Right atrium auricular region (tissue), 2 donors: ENCODE measurements around the gene PCSK6. TPM values are rescaled to one million over a fixed set of nuclear protein-coding genes. Genes with fewer than 3 reads are reported as not detected.

ENCODE experiments used
- DNase-seq: peaks from one replicate; pipeline ENCODE4 v3.0.0-alpha.2; 2019; ENCODE audit warnings: low spot score
- H3K27ac ChIP-seq, 2 donors: fragments of 200-600 bp; sonication (generic); 1 replicate in 1 of 2; 2 replicates in 1 of 2; pipeline ENCODE4 v1.5.1; 2016 to 2019
- H3K27me3 ChIP-seq, 2 donors: fragments of 200-600 bp; sonication (generic); one replicate each; pipeline versions ENCODE4 v1.5.1 to v1.6.0; 2017 to 2019
- H3K36me3 ChIP-seq: fragments of 200-600 bp; sonication (generic); one replicate; pipeline ENCODE4 v1.5.1; 2016
- H3K4me1 ChIP-seq, 2 donors: fragments of 200-600 bp; sonication (generic); one replicate each; pipeline versions ENCODE4 v1.5.1 to v1.6.0; 2017 to 2019
- H3K4me3 ChIP-seq, 2 donors: fragments of 200-600 bp; sonication (generic); 1 replicate in 1 of 2; 2 replicates in 1 of 2; pipeline ENCODE4 v1.5.1; 2017 to 2019; ENCODE audit warnings: mild to moderate bottlenecking in 1 of 2, moderate library complexity in 1 of 2
- H3K9me3 ChIP-seq, 2 donors: fragments of 200-600 bp; sonication (generic); one replicate each; pipeline ENCODE4 v1.5.1; 2019
- total RNA-seq, 2 donors: library from RNA; depleted of rRNA; stranded (reverse); fragments of >200 nt; gene quantifications; one replicate each; pipeline ENCODE4 v1.1.0, GENCODE V29; 2016
- TF ChIP-seq, protein P1 (sequence below), 2 donors: fragments of 200-600 bp; sonication (generic); IDR thresholded peaks; one replicate each; pipeline ENCODE4 v1.5.1; 2019; ENCODE audit warnings: antibody characterized with exemption in 2 of 2

The PCSK6 gene
- total RNA-seq, 2 donors from 2014 or later = 14.4 to 19.9 TPM

DNA sequence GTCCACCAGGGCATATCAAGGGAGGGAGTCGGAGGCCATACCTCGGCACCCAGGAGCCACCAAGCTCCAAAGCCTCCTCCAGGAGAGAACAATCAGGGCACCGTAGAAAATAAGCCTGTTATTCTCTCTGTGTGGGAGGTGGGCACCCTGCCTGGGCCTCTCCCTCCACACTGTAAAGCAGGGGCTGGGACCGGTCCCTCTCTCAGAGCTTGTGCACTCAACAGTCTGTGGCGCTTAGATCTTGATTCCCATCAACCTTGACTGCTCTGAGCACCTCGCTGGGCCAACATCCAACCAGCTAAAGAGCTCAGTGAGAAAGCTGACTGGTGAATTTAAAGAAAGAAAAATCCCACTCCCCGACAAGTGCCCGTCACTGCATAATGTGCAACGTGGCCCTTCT lies 53.0 kb downstream of the PCSK6 start:
- Histone ChIP-seq H3K4me1 (peaks cover 0 to 16% of the 10 kb centered on the region in 2 donors), H3K36me3 (no peaks in the 10 kb centered on the region), H3K27ac (no peak overlapping the region), H3K27me3 (no peaks in the 10 kb centered on the region), H3K4me3 (no peak overlapping the region), H3K9me3 (no peaks in the 10 kb centered on the region)
- TF ChIP-seq, protein P1, sequence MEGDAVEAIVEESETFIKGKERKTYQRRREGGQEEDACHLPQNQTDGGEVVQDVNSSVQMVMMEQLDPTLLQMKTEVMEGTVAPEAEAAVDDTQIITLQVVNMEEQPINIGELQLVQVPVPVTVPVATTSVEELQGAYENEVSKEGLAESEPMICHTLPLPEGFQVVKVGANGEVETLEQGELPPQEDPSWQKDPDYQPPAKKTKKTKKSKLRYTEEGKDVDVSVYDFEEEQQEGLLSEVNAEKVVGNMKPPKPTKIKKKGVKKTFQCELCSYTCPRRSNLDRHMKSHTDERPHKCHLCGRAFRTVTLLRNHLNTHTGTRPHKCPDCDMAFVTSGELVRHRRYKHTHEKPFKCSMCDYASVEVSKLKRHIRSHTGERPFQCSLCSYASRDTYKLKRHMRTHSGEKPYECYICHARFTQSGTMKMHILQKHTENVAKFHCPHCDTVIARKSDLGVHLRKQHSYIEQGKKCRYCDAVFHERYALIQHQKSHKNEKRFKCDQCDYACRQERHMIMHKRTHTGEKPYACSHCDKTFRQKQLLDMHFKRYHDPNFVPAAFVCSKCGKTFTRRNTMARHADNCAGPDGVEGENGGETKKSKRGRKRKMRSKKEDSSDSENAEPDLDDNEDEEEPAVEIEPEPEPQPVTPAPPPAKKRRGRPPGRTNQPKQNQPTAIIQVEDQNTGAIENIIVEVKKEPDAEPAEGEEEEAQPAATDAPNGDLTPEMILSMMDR (IDR thresholded peaks at IDR 0.05) = no peak
- DNase-seq = peak; percentile 30

DNA sequence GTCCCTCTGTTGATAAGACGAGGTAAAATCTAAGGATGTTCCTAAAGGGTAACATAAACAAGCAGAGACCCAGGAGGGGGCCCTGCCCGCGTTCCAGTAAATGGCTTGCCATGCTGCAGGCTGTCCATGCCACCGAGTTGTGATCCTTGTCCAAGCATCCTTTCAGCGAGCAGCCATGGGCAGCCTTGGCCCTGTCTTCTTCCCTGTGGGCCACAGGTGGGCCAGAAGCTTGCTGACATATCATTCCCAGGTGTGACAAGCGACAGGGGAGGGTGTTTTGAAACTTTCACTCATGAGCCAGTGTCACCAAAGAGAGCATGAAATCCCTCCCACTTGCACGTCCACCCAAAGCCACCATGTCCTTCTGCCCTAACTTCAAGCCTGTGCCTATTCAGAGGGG lies 53.7 kb downstream of the PCSK6 start:
- no peaks in the 10 kb centered on the region for H3K36me3 ChIP-seq
- no peaks in the 10 kb centered on the region for H3K9me3 ChIP-seq
- peak; percentile 18 for DNase-seq
- H3K27ac ChIP-seq = no peak overlapping the region
- TF ChIP-seq, protein P1 (IDR thresholded peaks at IDR 0.05) = no peak
- H3K27me3 ChIP-seq = no peaks in the 10 kb centered on the region
- H3K4me3 ChIP-seq = no peak overlapping the region
- H3K4me1 ChIP-seq = peaks cover 0 to 10% of the 10 kb centered on the region in 2 donors

DNA sequence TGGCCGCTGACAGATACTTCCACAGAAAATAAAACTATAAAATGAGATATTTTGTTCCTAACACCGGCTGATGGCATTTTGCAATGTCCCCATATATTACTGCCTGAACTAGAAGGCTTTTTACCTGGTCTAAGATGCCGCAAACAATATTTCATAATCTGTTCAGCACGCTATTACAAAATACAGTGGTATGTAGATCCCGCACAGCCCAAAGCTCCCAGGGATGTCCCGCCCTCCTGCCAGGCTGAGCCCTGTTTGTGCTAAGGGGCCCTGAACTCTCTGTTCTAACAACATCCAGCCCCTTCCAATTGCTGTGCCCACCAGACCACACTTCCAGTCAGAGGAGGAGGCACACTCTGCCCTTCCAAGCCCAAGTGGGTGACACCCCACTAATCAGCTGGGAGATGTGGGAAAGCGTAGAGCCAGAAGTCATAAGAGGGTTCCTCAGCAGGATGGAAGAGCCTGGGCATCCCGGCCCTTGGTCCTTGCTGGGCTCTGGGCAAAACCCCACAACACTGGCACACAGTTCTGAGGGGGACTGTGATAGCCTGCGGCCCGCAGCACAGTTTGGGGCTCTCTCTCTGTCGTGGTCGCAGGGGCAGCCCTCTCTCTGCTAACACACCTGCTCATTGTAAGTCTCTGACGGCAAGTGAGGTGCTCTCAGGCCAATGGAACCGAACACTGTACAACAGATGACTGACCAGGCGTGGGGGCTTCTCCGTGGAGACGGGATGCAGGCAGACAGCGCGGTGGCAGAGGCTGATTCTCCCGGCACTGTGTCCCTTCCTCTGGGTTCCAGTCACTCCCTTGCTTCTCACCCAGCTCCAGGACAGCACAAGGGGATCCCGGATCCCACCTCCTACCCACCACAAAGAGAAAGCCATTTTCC lies 55.2 kb downstream of the PCSK6 start:
- Histone ChIP-seq H3K9me3 (no peaks in the 10 kb centered on the region), H3K4me1 (peaks cover 0 to 7% of the 10 kb centered on the region in 2 donors), H3K36me3 (no peaks in the 10 kb centered on the region), H3K27ac (no peak overlapping the region), H3K27me3 (no peaks in the 10 kb centered on the region), H3K4me3 (no peak overlapping the region)
- TF ChIP-seq, protein P1 (IDR thresholded peaks at IDR 0.05) = no peak
- DNase-seq = peak; percentile 46

DNA sequence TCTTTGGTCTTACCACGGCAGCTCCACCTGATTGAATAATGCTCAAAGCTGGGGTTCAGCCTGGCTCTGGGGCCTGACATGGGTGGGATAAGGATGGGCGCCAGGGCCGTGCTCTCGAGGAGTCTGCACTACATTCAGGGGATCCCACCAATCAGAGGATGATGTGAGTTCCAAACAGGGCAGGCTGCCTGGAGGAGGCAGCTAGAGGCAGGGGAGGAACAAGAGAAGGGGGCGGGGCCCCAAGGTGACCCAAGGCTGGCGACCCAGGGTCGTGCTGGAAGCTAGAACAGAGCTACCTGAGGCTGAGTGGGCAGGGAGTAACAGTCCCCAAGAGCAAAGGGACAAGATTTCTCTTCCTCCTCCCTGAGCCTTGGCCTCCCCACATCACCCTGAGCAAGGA lies 56.1 kb downstream of the PCSK6 start:
- TF ChIP-seq, protein P1 (IDR thresholded peaks at IDR 0.05) = no peak
- no peak overlapping the region for H3K4me3 ChIP-seq
- no peaks in the 10 kb centered on the region for H3K27me3 ChIP-seq
- peak; percentile 46 for DNase-seq
- H3K27ac ChIP-seq = no peak overlapping the region
- H3K36me3 ChIP-seq = no peaks in the 10 kb centered on the region
- no peaks in the 10 kb centered on the region for H3K4me1 ChIP-seq
- H3K9me3 ChIP-seq = no peaks in the 10 kb centered on the region

DNA sequence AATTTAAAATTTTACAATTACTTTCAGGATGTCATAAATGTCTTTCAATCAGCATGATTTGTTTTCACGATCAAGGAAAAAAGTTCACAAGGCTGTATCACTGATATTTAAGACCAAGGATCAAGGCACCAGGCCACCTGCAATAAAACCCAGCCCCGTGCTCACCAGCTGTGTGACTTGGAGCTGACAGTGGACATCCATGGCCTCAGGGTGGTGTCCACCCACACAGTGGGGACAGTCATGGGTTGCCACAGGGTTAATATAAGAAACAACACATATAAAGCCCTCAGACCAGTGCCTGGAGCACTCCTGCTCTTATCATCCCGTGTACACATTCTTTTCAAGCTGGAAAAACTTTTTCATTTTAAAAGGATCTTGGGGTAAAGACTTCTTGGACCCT lies 56.5 kb downstream of the PCSK6 start:
- H3K27ac ChIP-seq = no peak overlapping the region
- TF ChIP-seq, protein P1 (IDR thresholded peaks at IDR 0.05) = no peak
- no peaks in the 10 kb centered on the region for H3K4me1 ChIP-seq
- H3K9me3 ChIP-seq = no peaks in the 10 kb centered on the region
- no peak overlapping the region for H3K4me3 ChIP-seq
- H3K36me3 ChIP-seq = no peaks in the 10 kb centered on the region
- no peaks in the 10 kb centered on the region for H3K27me3 ChIP-seq
- DNase-seq = peak; percentile 28
